Measurements from ENCODE around the gene TRIM65.

Gene TRIM65

GRCh38 chr17:75902406-75902805 lies 5.7 kb upstream of the TRIM65 start:
- H3K9me3 ChIP-seq, result no peaks in the 10 kb centered on the region
- TF ChIP-seq CTCF (IDR thresholded peaks at IDR 0.05), result no peak
- no peak overlapping the region for H3K4me3 ChIP-seq (ENCODE audit: low read depth in 1 of 2, low read length in 1 of 2)
- no peak overlapping the region for H3K27ac ChIP-seq
- H3K36me3 ChIP-seq, result peaks cover 29% of the 10 kb centered on the region
- H3K27me3 ChIP-seq, result no peaks in the 10 kb centered on the region
- peaks cover 20 to 26% of the 10 kb centered on the region in 2 experiments for H3K4me1 ChIP-seq (ENCODE audit: control insufficient read depth in 1 of 2, insufficient read depth in 1 of 2, low read depth in 1 of 2, low read length in 1 of 2)

GRCh38 chr17:75901727-75902126 lies 5.0 kb upstream of the TRIM65 start:
- no peaks in the 10 kb centered on the region for H3K27me3 ChIP-seq
- TF ChIP-seq CTCF (IDR thresholded peaks at IDR 0.05), result no peak
- no peaks in the 10 kb centered on the region for H3K9me3 ChIP-seq
- H3K4me3 ChIP-seq (ENCODE audit: low read depth in 1 of 2, low read length in 1 of 2), result no peak overlapping the region
- H3K4me1 ChIP-seq (ENCODE audit: control insufficient read depth in 1 of 2, insufficient read depth in 1 of 2, low read depth in 1 of 2, low read length in 1 of 2), result peaks cover 25 to 33% of the 10 kb centered on the region in 2 experiments
- peaks cover 29% of the 10 kb centered on the region for H3K36me3 ChIP-seq
- H3K27ac ChIP-seq, result no peak overlapping the region

GRCh38 chr17:75900691-75901533 lies 4.2 kb upstream of the TRIM65 start:
- TF ChIP-seq CTCF (IDR thresholded peaks at IDR 0.05), result no peak
- H3K9me3 ChIP-seq, result no peaks in the 10 kb centered on the region
- no peaks in the 10 kb centered on the region for H3K27me3 ChIP-seq
- peaks cover 26 to 33% of the 10 kb centered on the region in 2 experiments for H3K4me1 ChIP-seq (ENCODE audit: control insufficient read depth in 1 of 2, insufficient read depth in 1 of 2, low read depth in 1 of 2, low read length in 1 of 2)
- H3K4me3 ChIP-seq (ENCODE audit: low read depth in 1 of 2, low read length in 1 of 2), result no peak overlapping the region
- no peak overlapping the region for H3K27ac ChIP-seq
- peaks cover 29% of the 10 kb centered on the region for H3K36me3 ChIP-seq

- H3K4me3 ChIP-seq (ENCODE audit: low read depth in 1 of 2, low read length in 1 of 2), result no peak overlapping the region
- H3K27ac ChIP-seq, result no peak overlapping the region
- H3K27me3 ChIP-seq, result no peaks in the 10 kb centered on the region
- H3K36me3 ChIP-seq, result peaks cover 29% of the 10 kb centered on the region
- TF ChIP-seq CTCF (IDR thresholded peaks at IDR 0.05), result no peak
- H3K9me3 ChIP-seq, result no peaks in the 10 kb centered on the region
- H3K4me1 ChIP-seq (ENCODE audit: control insufficient read depth in 1 of 2, insufficient read depth in 1 of 2, low read depth in 1 of 2, low read length in 1 of 2), result peaks cover 26 to 30% of the 10 kb centered on the region in 2 experiments
Observed at GRCh38 chr17:75899767-75900468, 3.2 kb upstream of the TRIM65 start.

- no peak overlapping the region for H3K4me3 ChIP-seq (ENCODE audit: low read depth in 1 of 2, low read length in 1 of 2)
- no peak for TF ChIP-seq CTCF (IDR thresholded peaks at IDR 0.05)
- peaks cover 29% of the 10 kb centered on the region for H3K36me3 ChIP-seq
- H3K9me3 ChIP-seq, result no peaks in the 10 kb centered on the region
- H3K4me1 ChIP-seq (ENCODE audit: control insufficient read depth in 1 of 2, insufficient read depth in 1 of 2, low read depth in 1 of 2, low read length in 1 of 2), result peaks cover 25 to 26% of the 10 kb centered on the region in 2 experiments
- no peak overlapping the region for H3K27ac ChIP-seq
- H3K27me3 ChIP-seq, result no peaks in the 10 kb centered on the region
Observed at GRCh38 chr17:75899353-75899752, 2.6 kb upstream of the TRIM65 start.

Measured in neutrophil (primary cell).